M059J (cell line): ENCODE data around the gene RAB6A. TPM values are rescaled to one million over a fixed set of nuclear protein-coding genes. Genes with fewer than 3 reads are reported as not detected.

Experiments used
- DNase-seq: peaks from one replicate; pipeline ENCODE4 v3.0.0-alpha.2; 2012; ENCODE audit warnings: low read depth
- total RNA-seq: library from RNA; depleted of rRNA; stranded (reverse); fragments of >200 nt; shearing (Covaris generic); gene quantifications from 2 replicates; pipeline ENCODE4 v1.2.3, GENCODE V29; 2014

Gene RAB6A
- total RNA-seq, 1 experiment from 2014 or later, result 87.9 TPM

DNA sequence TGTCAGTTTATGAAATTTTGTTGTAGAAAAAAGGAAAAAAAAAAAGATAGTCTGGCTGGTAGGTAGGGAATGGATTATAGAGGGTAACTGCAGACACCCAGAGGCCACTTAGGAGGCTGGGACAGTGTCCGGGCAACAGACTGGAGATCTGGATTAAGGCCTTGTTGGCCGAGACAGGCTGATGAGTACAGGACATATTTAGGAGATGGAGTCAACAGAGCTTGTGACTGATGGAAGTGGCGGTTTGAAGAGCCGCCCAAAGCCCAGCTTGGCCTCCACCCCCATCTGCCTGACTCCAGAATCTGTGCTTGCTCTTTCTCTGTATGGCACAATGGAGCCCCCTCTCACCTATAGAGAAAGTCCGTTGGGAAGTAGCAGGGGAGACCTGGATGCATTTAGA lies 106.9 kb downstream of the RAB6A start:
- DNase-seq, result no peak

DNA sequence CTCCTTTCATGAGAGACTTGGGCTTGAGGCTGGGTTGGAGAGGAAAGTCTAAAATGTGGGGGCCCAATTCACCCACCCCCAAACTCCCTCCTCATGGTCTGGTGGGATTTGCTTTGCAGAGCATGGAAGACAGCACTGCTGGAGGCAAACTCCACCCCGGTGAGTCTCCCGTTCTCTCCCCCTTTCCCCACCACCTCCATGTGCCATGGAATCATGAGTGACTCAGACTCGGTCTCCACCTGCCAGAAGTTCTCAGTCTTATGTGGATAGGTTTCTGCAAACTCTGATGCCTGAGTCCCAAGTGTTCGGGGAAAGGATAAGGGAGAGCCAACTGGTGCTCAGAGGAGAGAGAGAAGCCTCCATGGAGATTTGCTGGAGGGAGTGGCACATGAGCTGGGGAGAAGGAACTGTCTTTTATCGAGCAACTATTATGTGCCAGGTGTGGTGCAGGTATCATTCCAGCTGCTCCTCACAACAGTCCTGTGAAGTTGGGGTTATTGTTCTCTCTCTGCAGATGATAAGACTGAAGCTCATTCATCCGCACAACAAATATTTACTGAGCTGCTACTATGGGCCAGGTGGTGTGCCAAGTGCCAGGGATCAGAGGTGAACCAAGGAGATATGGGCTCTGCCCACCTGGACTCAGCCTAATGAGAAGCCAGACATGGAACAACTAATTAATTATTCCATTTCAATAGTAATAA lies 107.9 kb downstream of the RAB6A start:
- DNase-seq, result no peak

DNA sequence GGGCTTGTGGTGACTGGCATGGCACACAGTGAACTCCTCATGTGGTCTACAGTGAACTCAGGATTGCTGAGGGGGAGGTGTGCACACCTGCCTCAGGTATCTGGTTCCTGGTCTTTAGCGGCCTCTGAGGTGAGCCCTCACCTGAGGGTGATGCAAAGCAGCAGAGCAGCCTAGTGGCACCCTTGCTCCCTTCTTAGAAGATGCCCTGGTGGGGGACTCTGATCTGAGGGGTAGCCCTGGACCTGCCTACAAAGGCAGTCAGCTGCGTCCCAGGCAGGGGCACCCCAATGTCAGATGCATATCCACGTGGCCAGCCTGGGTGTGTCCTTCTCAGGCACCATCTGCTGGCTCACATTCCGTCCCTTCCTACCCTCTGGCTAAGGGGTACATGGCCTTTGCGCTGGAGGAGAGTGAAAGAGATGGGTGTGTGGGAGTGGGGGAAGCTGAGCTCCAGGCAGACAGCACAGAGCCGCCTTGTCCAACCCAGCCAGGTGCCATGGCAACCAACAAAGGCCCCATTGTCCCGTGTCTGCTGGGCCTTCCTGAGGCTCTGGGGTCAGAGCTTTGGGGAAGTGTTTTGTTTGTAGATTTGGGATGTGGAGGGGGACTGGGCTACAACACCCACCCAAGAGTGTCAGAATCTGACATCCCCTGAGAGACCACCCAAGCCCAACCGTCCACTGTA lies 108.7 kb downstream of the RAB6A start:
- peak; percentile 34 for DNase-seq

DNA sequence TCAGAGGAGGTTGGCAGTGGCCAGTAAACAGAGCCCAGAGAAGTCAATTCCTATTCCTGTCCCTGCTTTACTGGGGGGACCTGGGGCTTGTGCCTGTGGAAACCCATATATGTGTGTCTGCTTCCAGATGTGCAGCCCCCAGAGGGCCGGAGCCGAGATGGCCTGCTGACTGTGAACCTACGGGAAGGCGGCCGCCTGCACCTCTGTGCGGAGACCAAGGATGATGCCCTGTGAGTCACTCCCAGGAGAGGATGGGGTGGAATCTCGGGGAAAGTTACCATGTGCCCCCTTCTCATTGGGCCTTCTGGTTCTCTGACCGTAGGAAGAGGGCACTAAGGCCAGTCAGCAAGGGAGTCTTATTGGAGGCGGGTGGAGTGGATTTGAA lies 109.2 kb downstream of the RAB6A start:
- no peak for DNase-seq

GRCh38 chr11:73651252-73651651 lies 109.6 kb downstream of the RAB6A start:
- DNase-seq, result no peak

DNA sequence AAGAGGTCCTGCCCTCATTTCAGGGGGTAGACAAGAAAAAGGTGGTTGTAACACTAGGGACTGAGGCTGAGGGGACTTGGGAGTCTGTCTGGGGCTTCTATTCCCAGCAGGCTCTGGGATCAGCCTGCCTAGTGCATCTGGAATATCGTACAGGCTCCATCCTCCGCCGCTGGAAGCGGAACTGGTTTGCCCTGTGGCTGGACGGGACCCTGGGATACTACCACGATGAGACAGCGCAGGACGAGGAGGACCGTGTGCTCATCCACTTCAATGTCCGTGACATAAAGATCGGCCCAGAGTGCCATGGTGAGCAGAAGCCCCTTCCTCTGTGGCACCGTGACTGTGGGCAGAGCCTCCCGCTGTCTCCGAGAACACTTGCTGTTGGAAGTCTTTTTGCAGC lies 110.5 kb downstream of the RAB6A start:
- no peak for DNase-seq

DNA sequence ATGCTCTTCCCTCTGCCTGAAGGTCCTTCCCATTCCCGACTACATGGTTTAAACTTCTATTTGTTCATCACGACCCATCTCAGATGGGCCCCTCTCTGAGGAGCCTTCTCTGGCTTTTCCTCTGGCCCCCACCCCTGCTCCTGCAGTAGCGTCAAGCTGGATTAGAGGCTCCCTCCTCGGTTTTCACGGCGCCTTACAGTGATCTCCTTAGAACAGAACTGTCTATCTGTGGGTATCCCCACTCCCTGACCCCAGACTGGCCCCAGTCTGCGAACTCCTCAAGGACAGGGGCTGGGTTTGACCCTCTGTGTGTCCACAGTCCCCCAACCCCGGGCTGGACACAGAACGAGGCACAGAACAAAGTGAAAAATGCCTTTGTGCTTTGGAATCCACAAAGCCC lies 111.7 kb downstream of the RAB6A start:
- DNase-seq, result no peak

GRCh38 chr11:73648571-73649046 lies 112.3 kb downstream of the RAB6A start:
- DNase-seq, result no peak

GRCh38 chr11:73648121-73648520 lies 112.8 kb downstream of the RAB6A start:
- no peak for DNase-seq

GRCh38 chr11:73647459-73648100 lies 113.3 kb downstream of the RAB6A start:
- DNase-seq, result peak; percentile 84

DNA sequence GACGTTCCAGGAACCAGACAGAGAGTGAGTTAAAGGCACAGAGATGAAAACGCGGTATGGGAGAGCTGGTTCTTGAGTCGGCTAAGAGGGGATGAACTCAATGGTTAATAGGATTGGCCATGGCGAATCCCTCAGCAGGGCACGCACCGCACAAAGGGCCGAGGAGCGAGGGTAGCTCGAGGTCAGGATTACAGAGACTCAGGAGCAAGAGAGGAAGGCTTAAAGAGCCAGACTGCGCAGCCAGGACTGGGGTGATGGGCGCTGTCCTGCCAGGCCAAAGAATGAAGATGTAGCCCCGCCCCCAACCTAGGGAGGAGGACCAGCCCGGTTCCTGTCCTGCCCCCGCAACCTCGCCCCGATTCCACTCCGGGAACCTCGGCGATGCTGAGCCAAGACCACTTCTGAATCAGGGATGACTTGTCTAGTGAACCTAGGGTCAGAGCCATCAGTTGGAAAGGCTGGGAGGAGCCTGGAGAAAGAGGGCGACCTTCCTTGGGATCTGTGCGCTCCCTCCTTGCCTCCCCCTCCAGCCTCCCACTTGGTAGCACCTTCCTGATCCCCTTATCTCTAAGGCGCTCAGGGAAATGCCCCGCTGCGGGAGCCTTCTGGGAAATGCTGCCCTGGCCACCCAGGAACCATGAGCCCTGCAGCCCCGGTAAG lies 114.8 kb downstream of the RAB6A start, which contains the start of gene PLEKHB1:
Gene PLEKHB1 (plus strand): TSS at position 610 of the 660 bp plus-strand sequence. CDS start 28 bp downstream, at position 638.
- no peak for DNase-seq

GRCh38 chr11:73645121-73645969 lies 115.5 kb downstream of the RAB6A start:
- DNase-seq, result no peak

GRCh38 chr11:73641668-73642067 lies 119.2 kb downstream of the RAB6A start:
- DNase-seq, result no peak

GRCh38 chr11:73640592-73640991 lies 120.3 kb downstream of the RAB6A start:
- no peak for DNase-seq

- DNase-seq, result no peak
Measured at GRCh38 chr11:73637012-73637411, 123.9 kb downstream of the RAB6A start.

DNA sequence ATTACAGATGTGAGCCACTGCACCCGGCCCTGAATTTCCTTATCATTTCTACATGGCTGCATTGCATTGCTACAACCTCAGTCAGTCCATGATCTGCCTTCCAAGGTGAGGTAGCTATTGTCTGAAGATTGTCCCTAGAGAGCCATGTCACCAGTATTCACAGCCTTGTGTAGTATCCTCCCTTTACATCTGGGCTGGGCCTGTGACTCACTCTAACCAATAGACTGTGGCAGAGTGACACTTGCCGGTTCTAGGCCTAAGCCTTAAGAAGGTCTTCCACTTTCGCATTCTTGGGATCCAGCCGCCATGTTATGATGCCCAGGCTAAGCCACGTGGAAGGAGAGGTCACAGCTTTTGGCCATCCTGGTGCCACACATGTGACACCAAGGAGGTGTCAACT lies 124.6 kb downstream of the RAB6A start:
- no peak for DNase-seq

DNA sequence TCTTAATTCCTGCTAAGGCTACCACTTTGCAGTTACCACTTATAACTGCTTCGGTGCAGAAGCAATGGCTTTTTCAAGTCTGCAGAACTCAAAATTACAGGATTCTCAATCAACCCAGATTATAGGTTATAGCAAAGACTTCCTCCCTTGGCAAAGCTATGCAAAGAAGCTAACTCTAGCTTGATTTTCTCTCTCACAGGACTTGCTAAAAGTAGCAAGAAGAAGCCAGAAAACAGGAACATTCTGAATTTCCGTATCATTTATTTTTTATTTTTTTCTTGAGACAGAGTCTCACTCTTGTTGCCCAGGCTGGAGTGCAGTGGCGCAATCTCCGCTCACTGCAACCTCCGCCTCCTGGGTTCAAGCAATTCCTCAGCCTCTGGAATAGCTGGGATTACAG lies 125.2 kb downstream of the RAB6A start:
- no peak for DNase-seq

- DNase-seq, result no peak
Measured at GRCh38 chr11:73633999-73634398, 126.9 kb downstream of the RAB6A start.

DNA sequence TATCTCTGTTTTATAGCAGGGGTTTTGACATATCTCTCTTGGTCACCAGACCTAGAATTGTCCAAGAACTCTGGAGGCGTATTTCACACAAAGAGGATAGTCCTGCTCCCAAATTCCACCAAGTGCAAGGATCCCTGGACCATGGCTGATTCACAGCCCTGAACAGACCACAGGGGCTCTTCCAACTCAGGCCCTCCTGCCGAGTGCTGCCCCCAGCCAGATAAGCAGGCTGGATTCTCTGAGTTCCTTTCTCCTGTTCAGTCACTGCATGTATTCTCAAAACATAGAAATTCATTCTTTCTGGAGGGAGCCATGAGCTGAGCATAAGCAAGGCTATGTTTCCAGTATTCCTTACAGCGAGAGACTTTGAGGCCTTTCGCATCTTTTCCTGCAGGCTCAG lies 127.9 kb downstream of the RAB6A start:
- DNase-seq, result no peak

GRCh38 chr11:73629907-73630306 lies 131.0 kb downstream of the RAB6A start:
- no peak for DNase-seq

GRCh38 chr11:73625696-73626318 lies 135.1 kb downstream of the RAB6A start:
- DNase-seq, result peak; percentile 65
